HL-60/S4 treated with phorbol 12-myristate 13-acetate at 8.2 ng/mL for 4 days and 3 days (cell line): ENCODE measurements around the gene ATP6V1C2.
"Not testable (repeated sequence)": the region's sequence is repeated elsewhere in the genome, so short reads cannot be mapped to it uniquely, and the experiment has no call there.

Experiments used
- in situ Hi-C: fragments of 300-500 bp; cut with MboI; formaldehyde crosslinking; loops from 2 replicates; pipeline ENCODE4 v1.15.0; 2022; ENCODE audit warnings: low sequenced_read_pairs

Gene ATP6V1C2

DNA sequence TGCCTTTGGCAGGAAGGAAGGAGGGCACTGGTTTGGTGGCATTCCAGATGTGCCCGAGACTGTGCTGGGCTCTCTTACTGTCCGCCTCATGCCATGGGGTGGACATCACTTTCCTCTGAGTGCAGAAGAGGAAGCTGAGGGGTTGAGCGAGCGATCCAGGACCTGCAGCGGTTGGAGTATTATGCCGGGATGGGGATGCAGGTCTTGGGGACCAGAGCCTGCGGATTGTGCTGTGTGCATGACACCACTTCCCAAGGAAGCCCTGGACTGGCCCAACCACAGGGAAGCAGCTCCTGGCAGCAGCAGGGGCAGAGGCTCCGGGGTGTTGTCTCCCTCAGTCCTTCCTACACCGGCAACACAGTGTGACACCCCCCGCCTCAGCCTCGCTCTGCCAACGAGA lies 44.5 kb downstream of the ATP6V1C2 start:
- in situ Hi-C loops = no loop called here

GRCh38 chr2:10768063-10768507 lies 46.7 kb downstream of the ATP6V1C2 start:
- in situ Hi-C loops = no loop called here

DNA sequence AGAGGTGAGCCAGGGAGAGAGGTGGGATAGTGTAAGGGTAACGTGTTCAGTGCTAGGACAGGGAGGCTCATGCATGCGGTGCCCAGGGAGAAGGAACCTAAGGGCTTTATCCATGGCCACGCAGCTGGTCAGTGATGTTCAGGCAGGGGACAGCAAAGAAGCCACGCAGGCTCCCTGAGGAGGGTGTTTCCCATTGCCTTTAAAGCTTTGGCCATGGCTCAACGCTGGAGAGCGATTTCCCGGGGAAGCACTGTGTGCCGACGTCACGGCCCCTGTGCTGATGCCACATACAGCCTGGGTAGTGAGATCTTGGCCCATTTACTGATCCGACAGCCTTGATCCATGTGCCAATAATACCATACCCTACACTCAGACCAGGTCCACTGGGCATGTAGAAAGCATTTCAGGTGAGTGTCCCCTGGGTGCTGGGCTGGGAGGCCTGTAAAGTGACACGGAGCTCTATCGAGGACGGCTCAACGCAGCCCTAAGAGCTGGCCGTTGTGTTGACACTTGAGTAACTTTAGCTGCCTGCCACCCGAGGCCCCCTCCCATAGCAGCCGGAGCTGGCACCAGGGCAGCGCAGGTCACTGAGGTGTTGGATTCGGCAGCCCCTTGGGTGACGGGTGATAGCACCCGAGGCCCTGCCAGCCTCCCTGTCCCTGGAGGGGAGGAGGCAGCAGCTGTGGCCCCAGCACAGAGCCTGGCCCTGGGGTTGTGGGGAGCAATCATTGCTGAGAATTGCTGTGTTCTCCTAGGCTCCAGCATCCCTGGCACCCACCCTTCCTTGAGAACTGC lies 49.7 kb downstream of the ATP6V1C2 start:
- in situ Hi-C loops = no loop called here

GRCh38 chr2:10771786-10772185 lies 50.4 kb downstream of the ATP6V1C2 start:
- in situ Hi-C loops = no loop called here

DNA sequence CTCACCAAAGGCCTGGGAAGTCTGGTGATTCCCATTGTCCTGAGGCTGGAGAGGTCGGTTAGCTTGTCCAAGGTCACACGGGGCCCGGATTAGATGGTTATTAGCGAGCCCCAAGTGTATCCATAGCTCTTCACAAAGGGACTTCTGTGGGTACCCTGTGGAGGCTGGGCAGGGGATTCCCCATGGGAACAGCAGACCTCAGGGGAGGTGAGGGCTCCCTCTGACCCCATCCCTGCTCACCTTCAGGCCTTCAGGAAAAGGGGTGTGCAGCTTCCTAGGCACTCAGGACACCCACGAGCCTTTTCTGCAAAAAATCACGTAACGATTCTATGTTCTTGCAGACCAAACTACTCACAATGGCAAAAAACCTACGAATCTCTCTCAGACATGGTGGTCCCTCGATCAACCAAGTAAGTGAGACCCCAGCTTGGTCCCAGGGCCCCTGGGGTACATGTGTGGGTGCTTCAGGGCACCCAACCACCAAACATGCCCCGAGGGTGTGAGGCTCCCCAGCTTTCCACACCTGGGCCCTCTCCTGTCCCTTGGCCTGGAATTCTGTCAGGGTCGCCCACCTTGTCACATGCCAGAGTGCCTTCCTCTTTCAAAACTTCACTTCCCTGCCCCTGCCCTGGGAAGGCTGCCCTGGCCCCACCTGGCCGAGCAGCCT lies 50.9 kb downstream of the ATP6V1C2 start:
- in situ Hi-C loops = no loop called here

DNA sequence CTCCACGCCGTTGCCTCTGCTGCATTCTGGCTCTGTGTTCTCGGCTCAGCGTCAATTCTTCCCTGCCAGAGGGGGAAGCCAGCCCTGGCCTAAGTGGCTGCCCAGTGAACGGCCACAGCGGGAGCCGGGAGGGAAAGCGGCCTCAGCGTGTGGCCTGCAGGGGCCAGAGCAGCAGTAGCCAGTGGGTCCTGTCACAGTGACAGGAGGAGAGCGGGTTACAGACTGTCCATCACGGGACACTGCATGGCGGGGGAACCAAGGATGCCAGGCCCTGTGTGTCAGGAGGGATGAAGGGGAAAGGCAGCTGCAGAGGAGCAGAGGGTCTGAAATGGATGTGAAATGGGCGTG lies 51.4 kb downstream of the ATP6V1C2 start:
- in situ Hi-C loops = no loop called here

GRCh38 chr2:10773821-10774341 lies 52.5 kb downstream of the ATP6V1C2 start:
- in situ Hi-C loops = no loop called here

GRCh38 chr2:10774394-10774793 lies 53.0 kb downstream of the ATP6V1C2 start:
- in situ Hi-C loops = no loop called here

DNA sequence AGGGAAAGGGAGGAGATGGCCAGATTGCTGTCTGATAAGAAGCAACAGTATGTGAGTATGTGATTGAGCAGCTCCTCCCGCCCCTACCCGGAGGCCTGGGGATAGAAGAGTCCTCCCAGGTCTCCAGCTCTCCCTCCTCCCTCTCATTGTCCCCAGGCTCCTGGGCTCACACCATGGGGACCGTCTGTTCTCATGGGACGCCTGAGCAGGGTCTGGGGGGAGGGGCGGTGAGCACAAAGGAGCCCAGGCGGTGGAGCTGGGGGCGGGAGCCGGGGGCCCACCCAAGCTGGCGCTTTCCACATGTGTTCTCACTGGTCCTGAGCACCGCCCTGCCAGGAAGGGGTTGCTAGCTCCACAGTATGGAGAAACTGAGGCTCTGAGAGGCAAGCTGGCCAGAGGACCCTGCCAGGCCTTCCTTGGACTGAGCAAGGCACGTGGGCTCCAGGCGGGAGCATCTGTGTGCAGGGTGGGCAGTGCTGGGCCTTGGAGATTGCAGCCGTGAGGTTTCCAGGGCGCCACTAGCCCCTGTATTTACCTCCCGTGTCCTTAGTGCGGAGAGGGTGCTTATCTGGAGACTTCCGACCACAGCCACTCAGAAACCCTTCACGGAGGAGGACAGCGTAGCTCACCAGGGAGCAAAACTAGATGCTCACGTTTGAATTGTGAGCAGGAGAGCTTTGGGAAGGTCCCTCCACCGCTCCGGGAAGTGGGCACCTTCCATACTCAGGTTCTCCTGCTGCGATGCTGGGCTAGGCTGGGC lies 53.8 kb downstream of the ATP6V1C2 start:
- in situ Hi-C loops = no loop called here

DNA sequence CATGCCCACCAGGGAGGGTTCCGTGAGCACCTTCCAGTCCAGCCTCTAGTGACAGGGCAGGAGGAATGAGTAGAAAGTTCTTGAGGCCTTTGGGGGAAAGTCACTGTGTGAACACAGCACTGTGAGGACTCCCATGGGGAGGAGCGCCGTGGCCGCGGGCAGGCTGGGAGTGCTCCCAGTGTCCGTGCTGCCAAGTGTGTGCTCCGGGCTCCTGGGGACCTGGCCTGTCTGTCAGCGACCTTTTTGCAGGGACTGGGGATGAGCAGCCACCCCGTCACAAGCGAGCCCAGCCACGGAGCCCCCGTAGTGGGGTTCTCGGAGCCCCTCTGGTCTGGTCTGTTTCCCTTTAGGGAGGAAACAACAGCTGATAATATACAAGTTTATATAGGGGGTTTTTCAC lies 54.4 kb downstream of the ATP6V1C2 start:
- in situ Hi-C loops = no loop called here

DNA sequence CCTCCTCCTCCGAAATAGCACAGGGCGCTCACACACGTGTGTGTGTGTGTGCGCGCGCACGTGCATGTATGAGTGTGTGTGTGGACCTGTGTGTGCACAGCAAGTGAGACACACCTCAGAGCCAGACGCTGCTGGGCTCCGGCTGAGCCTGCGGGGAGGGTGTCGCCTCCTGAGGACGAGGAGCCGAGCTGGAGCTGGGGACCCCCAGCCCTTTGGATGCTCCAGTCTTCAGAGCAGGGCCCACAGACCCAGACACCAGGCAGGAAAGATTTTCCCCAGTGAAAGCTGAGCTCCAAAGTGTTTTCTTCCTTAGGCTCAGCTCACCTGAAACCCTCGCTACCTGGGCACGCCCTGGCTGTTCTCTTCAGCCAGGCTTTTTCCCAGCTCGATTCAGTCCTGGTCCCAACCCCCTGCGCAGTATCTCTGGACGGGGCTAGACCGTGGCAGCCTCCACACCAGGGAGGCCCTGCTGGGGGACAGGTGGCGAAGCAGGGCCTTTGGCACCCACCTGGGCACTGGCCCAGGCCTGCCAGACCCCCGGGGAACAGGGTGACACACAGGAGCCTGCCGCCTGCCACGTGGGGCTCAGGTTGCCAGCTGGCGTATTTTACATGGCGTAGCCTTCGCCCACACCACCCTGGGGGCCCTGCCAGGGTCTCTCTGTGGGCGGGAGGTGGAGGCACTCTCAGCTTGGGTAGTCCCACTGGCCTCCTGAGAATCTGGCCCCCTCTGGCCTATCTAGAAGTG lies 55.0 kb downstream of the ATP6V1C2 start:
- in situ Hi-C loops = no loop called here

DNA sequence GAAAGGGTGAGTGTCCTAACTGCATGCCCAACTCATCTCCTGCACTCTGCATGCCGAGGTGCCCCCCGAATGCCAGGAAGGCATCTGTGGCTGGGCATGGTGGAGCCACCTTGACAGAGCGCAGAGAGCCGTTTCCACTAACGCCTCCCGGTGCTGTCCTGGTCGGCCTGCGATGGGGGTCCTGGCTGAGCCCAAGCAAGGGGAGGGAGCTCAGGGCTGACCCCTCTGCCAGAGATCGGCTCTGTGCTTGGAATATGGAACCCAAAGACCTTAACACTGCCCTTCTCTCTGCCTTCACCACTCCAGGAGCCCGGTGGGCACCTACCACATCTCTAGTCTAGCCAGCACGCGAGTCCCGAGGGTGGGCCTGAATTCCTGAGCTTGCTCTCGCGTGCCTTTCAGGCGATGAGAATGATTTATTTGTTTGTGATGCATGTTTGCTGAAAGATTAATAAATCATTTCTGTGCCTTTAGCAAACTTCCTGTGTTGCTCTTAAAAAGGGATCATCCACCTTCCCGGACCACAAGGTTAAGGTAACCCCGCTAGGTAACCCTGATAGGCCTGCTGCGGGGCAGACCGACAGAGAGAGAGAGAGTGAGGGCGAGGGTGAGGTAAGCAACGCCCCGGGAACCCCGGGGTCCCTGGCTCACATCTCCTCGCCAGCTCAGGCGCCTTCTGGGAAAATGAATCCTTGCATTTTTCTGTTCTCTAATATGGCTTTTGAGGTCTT lies 55.8 kb downstream of the ATP6V1C2 start:
- in situ Hi-C loops = no loop called here

GRCh38 chr2:10777842-10778723 lies 56.7 kb downstream of the ATP6V1C2 start:
- in situ Hi-C loops = no loop called here

DNA sequence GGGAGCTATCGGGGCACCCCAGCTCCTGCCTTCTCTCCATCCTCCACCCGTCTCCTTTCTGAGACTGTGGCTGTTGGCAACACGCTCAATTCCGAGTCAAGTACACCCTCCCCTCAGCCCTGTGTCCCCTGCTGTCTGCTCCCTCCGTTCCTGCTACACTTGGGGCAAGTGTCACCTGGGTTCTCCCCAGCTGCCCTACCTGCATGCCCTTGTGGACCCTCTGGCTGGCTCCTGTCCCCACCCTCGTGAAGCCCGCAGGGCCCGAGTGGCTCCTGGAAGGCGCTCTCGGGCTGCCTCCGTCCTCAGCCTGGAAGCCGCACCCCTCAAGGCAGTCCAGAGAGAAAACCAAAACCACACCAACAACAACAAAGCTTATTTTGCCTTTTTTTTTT lies 57.3 kb downstream of the ATP6V1C2 start:
- in situ Hi-C loops = no loop called here

GRCh38 chr2:10779776-10780490 lies 58.5 kb downstream of the ATP6V1C2 start:
- in situ Hi-C loops = no loop called here

- in situ Hi-C loops = no loop called here
These were observed 59.0 kb downstream of the ATP6V1C2 start for GRCh38 chr2:10780491-10780820.

DNA sequence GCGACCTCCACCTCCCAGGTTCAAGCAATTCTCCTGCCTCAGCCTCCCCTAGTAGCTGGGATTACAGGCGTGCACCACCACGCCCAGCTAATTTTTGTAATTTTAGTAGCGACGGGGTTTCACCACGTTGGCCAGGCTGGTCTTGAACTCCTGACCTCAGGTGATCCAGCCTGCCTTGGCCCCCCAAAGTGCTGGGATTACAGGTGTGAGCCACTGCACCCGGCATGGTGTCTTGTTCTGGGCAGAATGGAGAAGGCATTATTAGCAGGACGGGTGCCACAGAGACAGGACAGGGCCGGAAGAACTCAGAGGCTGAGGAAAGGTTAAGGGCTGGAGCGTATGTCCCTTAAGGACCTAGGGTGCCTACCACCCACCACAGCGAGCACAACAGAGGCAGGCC lies 59.4 kb downstream of the ATP6V1C2 start:
- in situ Hi-C loops = not testable (repeated sequence)

DNA sequence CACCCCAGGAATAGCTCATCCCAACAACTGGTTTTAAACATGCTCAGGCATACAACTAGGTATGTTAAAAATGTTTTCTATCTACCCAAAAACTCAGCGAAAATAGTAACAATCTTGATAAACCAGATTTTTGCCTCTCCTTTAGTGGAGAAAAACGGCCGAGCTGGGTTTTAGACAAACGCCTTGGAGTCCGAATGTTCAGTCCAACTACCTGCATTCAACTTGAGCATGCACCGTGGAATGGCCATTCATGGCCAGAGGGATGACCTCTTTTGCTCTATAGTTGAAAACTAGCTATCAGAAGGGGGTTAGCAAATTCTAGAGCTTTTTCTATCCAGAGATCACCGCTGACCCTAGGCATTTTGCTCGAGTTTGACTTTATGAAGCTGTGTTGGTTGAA lies 60.3 kb downstream of the ATP6V1C2 start:
- in situ Hi-C loops = no loop called here

DNA sequence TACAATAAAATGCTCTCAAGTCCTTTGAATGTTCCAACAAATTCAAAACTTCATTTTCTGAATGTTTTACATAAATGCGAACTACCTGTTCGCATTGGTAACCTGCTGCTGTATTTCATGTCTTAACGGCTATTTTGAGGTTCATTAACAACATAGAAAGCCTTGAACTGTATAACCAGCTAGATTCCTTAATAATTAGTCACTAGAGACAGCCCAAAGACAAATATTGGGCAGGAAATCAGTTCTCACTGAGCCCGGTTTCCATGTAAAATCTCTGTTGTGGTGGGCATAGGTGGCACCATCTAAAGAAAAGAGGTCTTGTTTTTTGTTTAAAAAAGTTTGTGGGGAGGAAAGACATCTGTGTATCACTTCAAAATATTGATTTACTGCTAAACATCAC lies 62.0 kb downstream of the ATP6V1C2 start:
- in situ Hi-C loops = no loop called here
